Breast epithelium (tissue), 3 donors: ENCODE measurements around the gene BTRC.

Experiments used
- POLR2A ChIP-seq: fragments of 450-650 bp; IDR thresholded peaks from one replicate; pipeline ENCODE4 v1.6.1; 2016; ENCODE audit warnings: antibody characterized with exemption, mild to moderate bottlenecking, moderate library complexity
- POLR2AphosphoS5 ChIP-seq, 3 donors: sonication (generic); formaldehyde crosslinking; IDR thresholded peaks; one replicate each; pipeline ENCODE4 v1.6.1; 2017; ENCODE audit warnings: antibody characterized with exemption in 3 of 3
- TF ChIP-seq, protein P1 (sequence below), 3 donors: fragments of 450-650 bp; IDR thresholded peaks; one replicate each; pipeline ENCODE4 v1.5.1; 2016 to 2017; ENCODE audit warnings: antibody characterized with exemption in 3 of 3, mild to moderate bottlenecking in 3 of 3, moderate library complexity in 3 of 3

DNA sequence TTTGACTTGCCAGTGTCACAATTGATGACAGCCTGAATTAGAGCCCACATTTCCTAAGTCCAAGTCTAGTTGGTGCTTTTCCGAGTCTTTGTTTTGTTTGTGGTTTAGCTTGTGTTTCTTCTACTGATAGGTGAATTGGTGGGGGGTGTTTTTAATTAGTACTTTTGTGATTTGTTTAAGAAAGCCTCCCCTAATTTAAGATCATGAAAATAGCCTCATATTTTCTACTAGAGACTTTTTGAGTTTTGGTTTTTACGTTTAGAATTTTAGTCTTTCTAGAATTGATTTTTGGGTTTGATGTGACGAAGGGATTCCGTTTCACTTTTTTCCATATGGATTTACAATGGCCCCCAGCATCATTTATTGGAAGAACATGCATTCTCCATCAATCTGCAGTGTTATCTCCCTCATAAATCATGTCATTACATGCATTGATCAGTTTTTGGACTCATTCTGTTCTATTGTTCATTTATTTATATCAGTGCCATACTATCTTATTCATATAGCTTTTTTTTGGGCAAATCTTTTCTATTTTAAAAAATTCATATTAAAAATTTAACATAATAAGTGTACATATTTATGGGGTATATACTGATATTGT, 32.8 kb downstream of the BTRC start:
- TF ChIP-seq, protein P1, sequence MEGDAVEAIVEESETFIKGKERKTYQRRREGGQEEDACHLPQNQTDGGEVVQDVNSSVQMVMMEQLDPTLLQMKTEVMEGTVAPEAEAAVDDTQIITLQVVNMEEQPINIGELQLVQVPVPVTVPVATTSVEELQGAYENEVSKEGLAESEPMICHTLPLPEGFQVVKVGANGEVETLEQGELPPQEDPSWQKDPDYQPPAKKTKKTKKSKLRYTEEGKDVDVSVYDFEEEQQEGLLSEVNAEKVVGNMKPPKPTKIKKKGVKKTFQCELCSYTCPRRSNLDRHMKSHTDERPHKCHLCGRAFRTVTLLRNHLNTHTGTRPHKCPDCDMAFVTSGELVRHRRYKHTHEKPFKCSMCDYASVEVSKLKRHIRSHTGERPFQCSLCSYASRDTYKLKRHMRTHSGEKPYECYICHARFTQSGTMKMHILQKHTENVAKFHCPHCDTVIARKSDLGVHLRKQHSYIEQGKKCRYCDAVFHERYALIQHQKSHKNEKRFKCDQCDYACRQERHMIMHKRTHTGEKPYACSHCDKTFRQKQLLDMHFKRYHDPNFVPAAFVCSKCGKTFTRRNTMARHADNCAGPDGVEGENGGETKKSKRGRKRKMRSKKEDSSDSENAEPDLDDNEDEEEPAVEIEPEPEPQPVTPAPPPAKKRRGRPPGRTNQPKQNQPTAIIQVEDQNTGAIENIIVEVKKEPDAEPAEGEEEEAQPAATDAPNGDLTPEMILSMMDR (IDR thresholded peaks at IDR 0.05) = no peak
- TF ChIP-seq POLR2A = no peak
- no peak for TF ChIP-seq POLR2AphosphoS5 (IDR thresholded peaks at IDR 0.05)
